ENCODE data around the gene COX7A2L. TPM values are rescaled to one million over a fixed set of nuclear protein-coding genes. Genes with fewer than 3 reads are reported as not detected.

COX7A2L gene
- total RNA-seq, 4 donors from 2014 or later, result 108 to 152 (median 126) TPM

GRCh38 chr2:42332575-42332974 is 28.4 kb downstream of the COX7A2L start:
- DNase-seq (ENCODE audit: low spot score) (no peak), ATAC-seq (ENCODE audit: low FRiP score) (no peak)
- TF ChIP-seq CTCF (IDR thresholded peaks at IDR 0.05), result no peak

GRCh38 chr2:42331569-42332284 is 29.3 kb downstream of the COX7A2L start:
- ATAC-seq (ENCODE audit: low FRiP score) (peak; percentile 26), DNase-seq (ENCODE audit: low spot score) (no peak)
- TF ChIP-seq CTCF (IDR thresholded peaks at IDR 0.05), result no peak

- DNase-seq (ENCODE audit: low spot score) (no peak), ATAC-seq (ENCODE audit: low FRiP score) (no peak)
- no peak for TF ChIP-seq CTCF (IDR thresholded peaks at IDR 0.05)
Observed at GRCh38 chr2:42329736-42330135, 31.3 kb downstream of the COX7A2L start.

GRCh38 chr2:42328923-42329322 is 32.1 kb downstream of the COX7A2L start:
- ATAC-seq (ENCODE audit: low FRiP score) (no peak), DNase-seq (ENCODE audit: low spot score) (no peak)
- TF ChIP-seq CTCF (IDR thresholded peaks at IDR 0.05), result no peak

GRCh38 chr2:42328148-42328833 is 32.7 kb downstream of the COX7A2L start:
- no peak for TF ChIP-seq CTCF (IDR thresholded peaks at IDR 0.05)
- DNase-seq (ENCODE audit: low spot score) (no peak), ATAC-seq (ENCODE audit: low FRiP score) (no peak)

GRCh38 chr2:42327125-42327524 is 33.9 kb downstream of the COX7A2L start:
- TF ChIP-seq CTCF (IDR thresholded peaks at IDR 0.05), result no peak
- DNase-seq (ENCODE audit: low spot score), result no peak
- ATAC-seq (ENCODE audit: low FRiP score), result no peak

- no peak for TF ChIP-seq CTCF (IDR thresholded peaks at IDR 0.05)
- no peak for ATAC-seq (ENCODE audit: low FRiP score)
- DNase-seq (ENCODE audit: low spot score), result no peak
Observed at GRCh38 chr2:42325609-42326008, 35.4 kb downstream of the COX7A2L start.
